ENCODE results near the gene MAFG.
"Not testable (repeated sequence)": the region's sequence is repeated elsewhere in the genome, so short reads cannot be mapped to it uniquely, and the experiment has no call there.

The MAFG gene

DNA sequence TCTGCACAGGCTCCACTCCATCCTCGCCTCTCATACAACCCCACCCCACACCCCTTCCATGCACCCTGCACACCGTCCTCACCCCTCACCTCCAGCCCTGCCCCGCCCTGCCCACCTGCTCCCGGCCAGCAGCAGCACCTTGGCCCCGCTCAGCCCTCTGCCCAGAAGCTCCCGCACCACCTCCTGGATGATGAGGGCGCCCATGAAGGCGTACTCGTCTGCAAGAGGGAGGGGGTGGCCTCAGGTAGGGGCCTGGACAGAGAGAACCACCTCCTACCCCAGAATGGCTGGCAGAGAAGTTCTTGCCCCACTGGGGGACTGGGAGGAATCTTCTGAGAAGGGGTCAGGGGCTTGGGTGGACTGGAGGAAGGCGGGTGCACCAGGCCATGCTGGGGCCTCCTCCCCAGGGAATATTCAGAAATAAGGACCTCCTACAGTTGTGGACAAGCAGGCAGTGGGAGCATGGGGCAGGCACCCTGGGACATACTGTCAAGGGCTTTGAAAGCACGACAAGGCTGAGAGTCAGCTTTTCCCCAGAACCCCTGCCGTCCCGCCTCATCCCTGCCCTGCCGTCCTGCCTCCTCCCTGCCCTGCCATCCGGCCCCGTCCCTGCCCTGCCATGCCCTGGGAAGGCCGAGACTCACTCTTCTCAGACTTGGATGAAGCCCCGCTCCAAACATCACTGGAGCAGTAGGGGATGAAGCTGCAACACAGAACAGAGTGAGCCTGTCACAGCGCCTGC lies 30.3 kb upstream of the MAFG start:
- no peak for FAIRE-seq

- FAIRE-seq = no peak
Observed at GRCh38 chr17:81956607-81957589, 29.4 kb upstream of the MAFG start.

DNA sequence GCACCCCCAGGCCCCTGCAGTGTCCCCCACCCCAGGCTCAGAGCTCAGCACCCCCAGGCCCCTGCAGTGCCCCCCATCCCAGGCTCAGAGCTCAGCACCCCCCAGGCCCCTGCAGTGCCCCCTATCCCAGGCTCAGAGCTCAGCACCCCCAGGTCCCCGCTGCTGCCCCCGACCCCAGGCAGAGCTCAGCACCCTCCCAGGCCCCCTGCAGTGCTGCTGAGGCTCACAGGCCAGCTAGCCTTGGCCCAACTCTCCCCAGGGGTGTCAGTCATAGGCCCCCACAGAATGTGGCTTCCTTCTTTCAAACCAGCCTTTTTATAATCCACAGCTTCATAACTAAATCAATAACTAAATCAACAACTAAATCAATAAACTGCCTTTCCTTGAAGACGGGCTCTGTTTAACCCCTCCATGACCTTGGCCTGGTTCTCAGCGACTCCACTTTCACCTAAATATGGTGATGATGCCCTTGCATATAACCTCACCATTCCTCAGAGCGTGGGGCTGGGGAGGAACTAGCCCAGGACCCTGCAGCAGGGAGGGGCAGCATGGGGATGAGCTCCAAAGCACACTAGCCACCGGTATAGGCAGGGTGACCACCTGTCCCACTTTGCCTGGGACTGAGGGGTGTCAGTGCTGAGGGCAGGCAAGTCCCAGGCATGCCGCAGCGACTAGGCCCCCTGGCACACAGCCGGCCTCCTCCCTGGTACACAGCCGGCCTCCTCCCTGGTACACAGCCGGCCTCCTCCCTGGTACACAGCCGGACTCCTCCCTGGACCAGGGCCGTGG lies 28.4 kb upstream of the MAFG start:
- FAIRE-seq = no peak

DNA sequence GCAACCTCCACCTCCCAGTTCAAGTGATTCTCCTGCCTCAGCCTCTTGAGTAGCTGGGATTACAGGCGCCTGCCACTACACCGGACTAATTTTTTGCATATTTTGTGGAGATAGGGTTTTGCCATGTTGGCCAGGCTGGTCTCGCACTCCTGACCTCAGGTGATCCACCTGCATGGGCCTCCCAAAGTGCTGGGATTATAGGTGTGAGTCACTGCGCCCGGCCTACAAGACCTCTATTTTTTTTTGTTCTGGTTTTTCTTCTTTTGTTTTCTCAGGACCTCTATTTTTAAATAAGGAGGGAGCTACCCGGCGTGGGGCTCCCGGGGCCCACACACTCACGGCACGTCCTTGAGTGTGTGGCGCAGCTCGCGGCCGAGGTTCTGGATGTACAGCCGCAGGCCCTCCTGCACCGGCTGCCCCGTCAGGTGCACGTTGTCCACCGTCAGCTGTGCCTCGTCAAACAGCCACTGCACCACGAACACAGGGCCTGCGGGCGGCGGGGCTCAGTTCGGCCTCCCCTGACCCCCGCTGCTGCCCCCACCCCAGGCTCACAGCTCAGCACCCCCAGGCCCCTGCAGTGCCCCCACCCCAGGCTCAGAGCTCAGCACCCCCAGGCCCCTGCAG lies 27.6 kb upstream of the MAFG start:
- no peak for FAIRE-seq

- FAIRE-seq = no peak
Observed at GRCh38 chr17:81954131-81955057, 26.9 kb upstream of the MAFG start.

GRCh38 chr17:81953443-81953842 lies 25.9 kb upstream of the MAFG start:
- not testable (repeated sequence) for FAIRE-seq

- FAIRE-seq = no peak
Observed at GRCh38 chr17:81952792-81953228, 25.3 kb upstream of the MAFG start.

- no peak for FAIRE-seq
Observed at GRCh38 chr17:81951785-81952684, 24.5 kb upstream of the MAFG start.

DNA sequence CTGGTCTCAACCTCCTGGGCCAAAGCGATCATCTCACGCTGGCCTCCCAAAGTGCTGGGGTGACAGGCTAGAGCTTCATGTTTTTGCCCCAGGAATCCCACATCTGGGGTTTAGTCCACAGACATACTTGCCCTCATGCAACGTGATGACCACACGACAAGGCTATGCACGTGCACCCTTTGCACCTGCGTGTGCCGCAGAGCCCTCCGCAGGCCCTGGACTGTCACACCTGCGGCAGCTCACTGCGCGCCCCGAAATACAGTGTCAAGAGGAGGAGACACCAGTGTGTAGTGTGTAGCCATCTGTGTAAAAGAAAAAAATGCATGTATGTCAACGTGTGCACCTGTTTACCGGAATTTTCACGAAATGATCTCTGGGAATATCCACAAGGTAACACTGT lies 23.0 kb upstream of the MAFG start:
- no peak for FAIRE-seq

DNA sequence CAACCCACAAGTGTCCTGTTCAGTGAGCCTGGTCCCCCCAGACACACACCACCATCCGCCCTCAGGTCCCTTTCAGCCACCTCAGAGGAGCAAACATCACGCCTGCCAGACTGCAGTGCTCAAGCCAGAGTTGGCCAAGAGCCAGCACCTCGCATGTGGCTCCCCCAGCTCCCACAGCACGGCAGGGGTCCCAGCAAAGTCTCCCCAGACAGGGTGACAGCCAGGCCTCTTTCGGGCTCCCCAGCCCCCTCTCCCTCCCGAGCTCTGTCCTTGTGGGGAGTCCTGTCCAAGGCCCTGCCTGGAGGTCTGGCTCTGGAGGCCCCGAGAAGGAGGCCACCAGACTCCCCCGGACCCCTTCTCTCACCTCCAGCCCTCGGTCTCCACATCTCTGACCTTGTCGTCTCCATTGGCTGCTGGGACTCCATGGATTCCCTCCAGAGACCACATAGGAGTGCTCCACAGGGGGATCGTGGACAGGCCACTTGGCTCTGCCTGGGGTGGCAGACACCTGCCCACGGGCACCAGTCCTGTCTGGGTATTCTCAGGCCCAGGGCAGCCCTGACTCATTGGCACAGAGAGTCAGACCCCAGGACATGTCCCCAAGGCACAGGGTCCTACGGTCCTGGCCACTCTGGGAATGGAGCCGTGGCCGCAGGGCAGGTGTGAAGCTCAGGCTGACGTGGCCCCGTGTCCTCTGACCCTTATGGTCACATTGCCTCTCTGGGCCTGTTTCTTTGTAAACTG lies 21.3 kb upstream of the MAFG start:
- FAIRE-seq = no peak

DNA sequence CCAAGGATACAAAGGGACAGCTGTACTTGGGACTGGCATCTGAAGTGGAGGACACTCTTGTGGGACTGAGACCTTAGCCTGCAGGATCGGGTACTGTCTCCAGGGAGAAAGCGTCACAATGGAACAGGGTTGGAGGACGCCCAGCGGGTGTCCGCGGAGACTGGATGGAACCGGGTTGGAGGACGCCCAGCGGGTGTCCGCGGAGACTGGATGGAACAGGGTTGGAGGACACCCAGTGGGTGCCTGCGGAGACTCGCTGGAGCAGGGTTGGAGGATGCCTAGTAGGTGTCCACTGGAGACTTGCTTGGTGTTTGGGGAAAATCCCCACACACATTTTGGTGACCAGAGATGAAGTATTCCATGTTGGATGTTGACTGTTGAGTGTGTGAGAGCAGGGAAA lies 19.7 kb upstream of the MAFG start, which contains the start of gene MYADML2:
TSS of gene MYADML2 (minus strand) at position 45 of the 400 bp plus-strand sequence. CDS start 5,492 bp downstream, outside the sequence.
- no peak for FAIRE-seq

DNA sequence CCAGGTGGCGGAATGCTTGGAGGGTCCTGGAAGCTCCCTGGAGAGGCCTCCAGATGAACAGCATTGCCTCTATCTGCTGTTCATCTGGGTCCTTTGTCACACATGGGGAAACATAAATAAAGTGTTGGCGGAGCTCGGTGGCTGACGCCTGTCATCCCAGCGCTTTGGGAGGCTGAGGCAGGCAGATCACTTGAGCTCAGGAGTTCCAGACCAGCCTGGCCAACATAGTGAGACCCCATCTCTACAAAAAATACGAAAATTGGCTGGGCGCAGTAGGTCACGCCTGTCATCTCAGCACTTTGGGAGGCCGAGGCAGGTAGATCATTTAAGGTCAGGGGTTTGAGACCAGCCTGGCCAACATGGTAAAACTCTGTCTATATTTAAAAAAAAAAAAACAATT lies 17.3 kb upstream of the MAFG start:
- FAIRE-seq = no peak

GRCh38 chr17:81942167-81942553 lies 14.6 kb upstream of the MAFG start:
- no peak for FAIRE-seq

DNA sequence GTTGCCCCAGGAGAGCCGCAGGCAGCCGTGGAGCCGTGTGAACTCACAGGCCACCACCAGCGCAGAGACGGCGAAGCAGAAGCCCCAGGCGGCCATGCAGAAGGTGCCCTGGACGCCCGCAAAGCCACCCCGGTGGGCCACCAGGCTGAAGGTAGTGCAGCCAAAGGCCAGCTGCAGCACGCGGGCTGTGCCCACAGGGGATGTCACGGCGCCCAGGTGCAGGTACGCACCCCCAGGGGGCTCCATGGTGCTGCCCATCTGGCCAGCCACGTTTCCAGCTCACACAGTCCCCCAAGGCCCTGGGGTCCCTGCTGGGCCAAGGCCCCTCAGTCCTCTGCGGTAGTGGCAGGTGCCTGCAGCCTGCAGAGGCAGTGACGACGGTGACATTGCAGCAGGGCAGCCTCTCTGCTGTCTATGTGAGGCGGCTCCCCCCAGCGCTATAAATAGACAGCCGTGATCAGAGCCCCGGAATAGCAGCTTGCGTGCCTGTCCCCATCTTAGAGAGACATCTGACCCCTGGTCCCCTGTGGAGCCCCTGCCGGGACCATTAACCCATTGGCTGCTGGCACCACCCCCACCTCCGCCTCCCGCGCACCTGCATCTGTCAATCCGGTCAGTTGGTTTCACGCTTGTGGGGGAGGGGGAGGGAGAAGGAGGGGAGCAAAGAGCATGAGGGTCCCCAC lies 14.1 kb upstream of the MAFG start:
- no peak for FAIRE-seq

DNA sequence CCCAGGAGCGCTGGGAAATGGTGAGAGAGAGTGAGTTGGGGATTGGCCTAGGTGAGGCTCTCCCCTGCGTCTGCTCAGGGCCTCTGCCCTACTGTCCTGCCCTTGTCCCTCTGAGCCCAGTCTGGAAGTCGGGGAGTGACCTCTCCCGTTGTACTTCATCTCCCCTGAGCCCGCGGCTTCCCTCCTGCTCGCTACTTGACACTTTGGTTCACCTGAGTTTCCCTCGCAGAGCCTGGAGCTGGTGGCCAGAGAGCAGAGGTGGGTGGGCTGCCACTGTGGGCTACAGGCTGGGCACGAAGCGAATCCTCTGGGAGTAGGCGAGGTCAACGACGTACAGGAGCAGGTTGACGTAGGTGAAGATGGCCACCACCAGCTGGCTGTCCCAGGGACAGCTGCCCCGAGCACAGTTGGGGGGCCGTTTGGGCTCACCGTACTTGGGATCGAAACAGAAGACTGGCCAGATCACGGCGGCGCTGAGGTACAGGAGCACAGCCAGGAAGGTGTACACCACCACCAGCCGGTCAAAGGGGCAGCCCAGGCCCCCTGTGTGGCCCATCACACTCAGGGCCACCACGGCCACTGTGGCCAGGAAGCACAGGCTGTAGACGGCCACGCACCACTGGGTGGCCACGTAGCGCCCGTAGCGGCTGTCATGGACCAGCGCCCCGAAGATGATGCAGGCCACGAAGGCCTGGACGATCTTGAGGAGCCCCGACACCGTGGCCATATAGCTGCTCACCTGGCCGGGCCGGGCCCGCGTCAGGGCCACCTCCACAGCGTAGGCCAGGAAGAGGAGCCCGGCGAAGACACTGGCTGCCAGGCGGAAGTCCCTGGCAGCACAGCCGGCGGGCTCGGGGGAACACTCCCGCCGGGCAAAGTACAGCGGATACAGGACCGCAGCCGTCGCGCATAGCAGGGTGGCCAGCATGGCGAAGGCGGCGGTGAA lies 13.3 kb upstream of the MAFG start:
- no peak for FAIRE-seq

DNA sequence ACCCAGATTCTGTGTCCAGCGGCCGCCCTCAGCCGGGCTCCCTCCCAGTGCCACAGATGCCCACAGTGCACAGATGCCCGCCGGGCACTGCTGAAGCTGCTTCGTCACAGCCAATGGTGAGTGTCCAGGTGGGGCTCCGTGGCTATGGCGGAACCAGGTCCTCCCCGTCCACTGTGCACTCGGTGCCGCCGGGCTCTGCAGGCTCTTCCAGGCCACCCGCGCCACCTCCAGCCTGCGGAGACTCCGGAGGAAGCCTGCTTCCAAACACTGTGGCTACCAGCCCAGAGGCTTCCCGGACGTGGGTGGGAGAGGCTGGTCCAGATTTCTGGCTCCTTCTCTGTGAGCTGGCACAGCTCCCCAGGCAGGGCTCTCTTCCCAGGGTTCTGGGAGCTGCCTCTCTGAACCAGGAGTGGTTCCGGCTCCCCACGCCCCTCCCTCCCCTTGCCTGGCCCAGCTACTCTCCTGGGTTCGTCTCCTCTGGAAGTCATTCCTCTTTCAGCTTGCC lies 12.4 kb upstream of the MAFG start:
- FAIRE-seq = no peak

DNA sequence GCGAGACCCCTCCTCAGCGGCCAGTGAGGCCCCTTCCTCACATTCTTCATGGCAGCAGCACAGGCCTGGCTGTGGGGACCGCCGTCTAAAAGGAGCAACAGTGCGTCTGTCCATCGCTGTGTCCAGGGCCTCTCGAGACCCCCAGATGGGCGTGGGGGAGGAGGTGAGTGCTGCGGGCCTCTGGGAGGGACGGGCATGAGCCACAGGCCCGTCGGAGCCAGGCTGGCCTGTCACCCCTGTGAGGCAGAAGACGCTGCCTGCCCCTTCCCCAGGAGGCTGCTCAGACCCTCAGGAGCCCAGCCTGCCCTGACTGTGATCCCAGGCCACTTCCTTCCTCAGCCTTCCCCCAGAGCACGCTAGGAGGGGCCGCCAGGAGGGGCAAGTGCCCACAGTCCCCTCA lies 11.7 kb upstream of the MAFG start:
- FAIRE-seq = no peak

DNA sequence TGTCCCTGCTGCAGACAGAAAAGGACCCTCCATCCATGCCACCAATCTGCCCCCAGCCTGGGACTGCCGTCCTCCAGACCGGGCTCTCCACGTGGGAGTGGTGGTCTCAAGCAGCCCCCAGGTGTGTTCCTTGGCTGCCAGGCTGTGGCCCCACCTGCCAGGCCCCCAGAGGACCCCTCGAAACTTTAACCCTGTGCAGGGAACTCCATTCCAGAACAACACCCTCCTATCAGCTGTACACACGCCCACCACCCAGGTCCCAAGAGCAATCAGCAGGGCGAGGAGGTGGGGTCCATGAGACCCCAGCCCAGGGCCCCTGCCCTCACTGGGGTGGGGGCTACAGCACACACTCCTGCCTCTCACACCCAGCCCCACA lies 8.2 kb upstream of the MAFG start:
- FAIRE-seq = no peak

All from G401.6 (cell line).